Measurements from ENCODE around the gene KRT40.

GRCh38 chr17:40932608-40933007 is 51.5 kb downstream of the KRT40 start:
- no peak for TF ChIP-seq EZH2 (IDR thresholded peaks at IDR 0.05; ENCODE audit: low read depth, unreplicated experiment)
- TF ChIP-seq CTCF (conservative IDR thresholded peaks at IDR 0.05; ENCODE audit: low read depth in 2 of 2), result no peak
- no peak for TF ChIP-seq POLR2AphosphoS5 (IDR thresholded peaks at IDR 0.05; ENCODE audit: low read depth)
- no peak for TF ChIP-seq EZH2phosphoT487 (IDR thresholded peaks at IDR 0.05; ENCODE audit: unreplicated experiment)
- TF ChIP-seq CREB1 (CRISPR knock-in tag; IDR thresholded peaks at IDR 0.05; ENCODE audit: low read depth), result no peak
- no peak for TF ChIP-seq REST (IDR thresholded peaks at IDR 0.05; ENCODE audit: unreplicated experiment)
- TF ChIP-seq ZNF114 (CRISPR knock-in tag; IDR thresholded peaks at IDR 0.05), result no peak
- TF ChIP-seq ZNF331 (CRISPR knock-in tag; IDR thresholded peaks at IDR 0.05; ENCODE audit: low read depth), result no peak
- no peak for TF ChIP-seq ZNF462 (CRISPR knock-in tag; IDR thresholded peaks at IDR 0.05)
- no peak for TF ChIP-seq JUNB (IDR thresholded peaks at IDR 0.05; ENCODE audit: unreplicated experiment)
- TF ChIP-seq, protein P1, sequence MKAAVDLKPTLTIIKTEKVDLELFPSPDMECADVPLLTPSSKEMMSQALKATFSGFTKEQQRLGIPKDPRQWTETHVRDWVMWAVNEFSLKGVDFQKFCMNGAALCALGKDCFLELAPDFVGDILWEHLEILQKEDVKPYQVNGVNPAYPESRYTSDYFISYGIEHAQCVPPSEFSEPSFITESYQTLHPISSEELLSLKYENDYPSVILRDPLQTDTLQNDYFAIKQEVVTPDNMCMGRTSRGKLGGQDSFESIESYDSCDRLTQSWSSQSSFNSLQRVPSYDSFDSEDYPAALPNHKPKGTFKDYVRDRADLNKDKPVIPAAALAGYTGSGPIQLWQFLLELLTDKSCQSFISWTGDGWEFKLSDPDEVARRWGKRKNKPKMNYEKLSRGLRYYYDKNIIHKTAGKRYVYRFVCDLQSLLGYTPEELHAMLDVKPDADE (IDR thresholded peaks at IDR 0.05), result no peak
- no peak for TF ChIP-seq NANOG (IDR thresholded peaks at IDR 0.05; ENCODE audit: borderline replicate concordance)

Measured in GM23338 (cell line).